ENCODE results near the gene ARMC7.

The ARMC7 gene

DNA sequence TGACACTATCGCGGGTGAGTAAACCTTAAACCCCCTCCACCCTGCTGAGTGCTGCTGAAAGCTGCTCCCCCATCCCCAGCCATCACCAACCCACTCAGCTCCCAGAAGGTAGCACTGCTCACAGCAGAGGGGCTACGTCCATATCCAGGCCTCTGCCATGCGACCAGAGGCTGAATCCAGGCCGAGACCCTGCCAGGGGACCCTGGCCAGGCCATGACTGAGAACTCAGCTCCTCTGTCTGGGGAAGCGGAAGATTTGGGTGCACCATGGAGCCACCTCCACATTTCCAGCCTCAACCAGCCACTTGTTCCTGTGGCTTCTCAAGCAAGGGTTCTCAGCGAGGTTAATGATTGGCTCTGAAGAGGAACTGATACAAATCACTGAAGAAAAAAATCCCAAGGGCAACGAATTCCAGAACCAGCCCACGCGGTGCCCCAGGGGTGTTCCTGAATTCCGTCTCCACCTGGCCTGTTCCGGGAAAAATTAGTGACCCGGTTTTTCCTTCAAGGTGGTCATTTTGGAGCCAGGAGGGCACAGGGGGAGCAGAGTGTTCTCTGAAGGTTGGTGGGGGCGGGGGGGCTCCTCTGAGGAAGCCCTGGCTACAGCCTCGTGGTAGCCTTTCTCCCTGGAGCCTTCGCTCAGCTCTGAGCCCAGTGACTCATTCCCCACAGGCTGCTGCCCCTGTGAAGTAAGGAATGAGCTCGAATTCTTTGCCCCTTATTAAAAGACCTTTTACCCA, 31.3 kb upstream of the ARMC7 start:
- no peak for DNase-seq

DNA sequence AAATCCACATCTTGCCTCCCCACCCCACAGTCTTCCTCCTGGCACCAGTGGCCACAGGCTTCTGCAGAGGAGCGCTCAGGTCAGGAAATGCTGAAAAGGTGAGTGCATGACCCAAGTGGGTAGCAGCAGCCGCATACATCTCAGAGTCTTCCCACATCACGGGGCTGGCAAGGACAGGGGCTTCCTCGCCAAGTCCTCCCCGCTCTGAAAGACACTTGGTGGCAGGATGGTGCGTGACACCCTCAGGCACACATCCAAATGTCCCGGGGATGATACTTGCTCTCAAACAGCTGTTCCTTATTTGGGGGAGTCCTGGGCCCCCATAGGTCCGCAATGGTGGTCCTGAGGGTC, 30.8 kb upstream of the ARMC7 start:
- DNase-seq, result no peak

DNA sequence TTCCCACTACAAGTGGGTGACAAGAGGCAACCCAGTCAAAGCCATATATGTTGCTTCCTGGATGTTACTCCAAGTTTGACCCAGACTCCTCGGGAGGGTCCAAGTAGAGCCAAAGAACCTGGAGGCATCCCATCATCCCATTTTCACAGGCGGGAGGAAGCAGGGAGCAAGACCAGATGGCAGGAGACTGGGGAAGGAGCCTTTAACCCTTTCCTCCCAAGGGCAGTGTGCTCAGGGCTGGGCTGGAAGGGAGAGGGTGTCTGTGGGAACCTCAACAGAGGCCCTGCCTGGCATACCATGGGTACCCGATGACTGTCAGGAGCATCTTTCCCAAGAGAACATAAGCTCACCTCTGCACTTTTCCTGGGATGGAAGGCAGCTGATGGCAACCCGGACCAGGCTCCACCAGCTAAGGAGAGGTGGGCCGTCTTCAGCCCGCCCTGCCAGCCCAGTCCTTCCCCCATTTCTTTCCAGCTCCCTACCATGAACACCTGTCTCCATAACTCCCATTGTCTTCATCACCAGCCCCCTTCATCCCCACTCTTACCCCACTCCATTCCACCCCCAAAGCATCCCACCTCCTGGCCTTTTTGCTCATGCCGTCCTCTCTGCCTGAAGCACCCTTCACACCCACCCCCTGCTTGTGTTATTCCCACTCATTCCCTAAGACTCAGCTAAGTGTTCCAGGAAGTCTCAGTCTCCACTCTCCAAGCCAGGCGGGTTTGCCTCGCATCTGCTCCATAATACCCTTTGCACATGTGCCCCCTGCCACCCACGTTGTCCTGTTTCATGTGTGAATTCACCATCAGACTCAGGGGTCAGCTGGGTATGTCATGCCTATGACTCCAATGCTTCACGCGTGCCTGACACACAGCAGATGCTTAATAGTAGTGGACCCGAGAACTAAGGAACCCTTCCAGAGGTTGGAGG, 27.9 kb upstream of the ARMC7 start:
- DNase-seq, result no peak

DNA sequence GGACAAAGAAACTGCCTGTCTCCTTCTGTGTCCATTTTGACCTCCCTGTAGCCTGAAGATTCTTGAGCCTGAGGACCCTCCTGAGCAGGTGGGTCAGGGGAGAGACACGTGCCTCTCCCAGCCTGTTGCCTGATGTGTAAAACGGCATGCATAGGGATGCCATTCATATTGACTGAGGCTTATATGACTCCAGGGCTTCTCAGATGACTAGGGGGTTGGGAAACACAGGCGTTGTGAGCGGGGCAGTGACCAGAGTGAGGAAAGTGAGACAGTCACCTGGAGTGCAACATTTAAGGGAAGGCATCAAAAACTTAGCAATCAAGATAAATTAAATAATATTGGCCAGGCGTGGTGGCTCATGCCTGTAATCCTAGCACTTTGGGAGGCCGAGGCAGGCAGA, 27.1 kb upstream of the ARMC7 start:
- no peak for DNase-seq

DNA sequence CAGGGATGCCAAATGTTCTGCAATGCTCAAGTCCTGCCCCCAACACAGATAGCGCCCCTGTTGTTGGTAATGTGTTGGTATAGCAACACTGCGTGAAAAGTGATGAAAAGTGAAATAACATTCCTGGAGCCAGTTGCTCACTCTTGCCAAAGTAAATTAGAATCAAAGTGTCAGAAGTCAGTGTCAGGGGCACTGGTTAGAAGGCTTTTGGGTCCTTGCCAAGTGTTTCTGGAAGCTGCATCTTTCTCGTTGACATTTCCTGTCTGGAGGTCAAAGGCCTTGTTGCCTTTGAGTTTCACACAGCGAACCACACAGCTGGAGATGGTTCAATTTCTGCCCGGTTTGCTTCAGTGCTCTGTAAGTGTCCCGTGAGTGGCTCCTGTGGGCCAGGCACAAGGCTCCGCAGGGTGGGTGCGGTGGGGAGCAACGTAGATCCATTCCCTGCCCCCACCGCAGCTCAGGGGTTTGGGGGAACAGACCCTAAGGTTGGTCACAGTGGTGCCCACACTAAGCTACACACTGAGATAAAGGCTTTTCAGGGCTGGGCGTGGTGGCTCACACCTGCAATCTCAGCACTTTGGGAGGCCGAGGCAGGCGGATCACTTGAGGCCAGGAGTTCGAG, 25.6 kb upstream of the ARMC7 start:
- no peak for DNase-seq

DNA sequence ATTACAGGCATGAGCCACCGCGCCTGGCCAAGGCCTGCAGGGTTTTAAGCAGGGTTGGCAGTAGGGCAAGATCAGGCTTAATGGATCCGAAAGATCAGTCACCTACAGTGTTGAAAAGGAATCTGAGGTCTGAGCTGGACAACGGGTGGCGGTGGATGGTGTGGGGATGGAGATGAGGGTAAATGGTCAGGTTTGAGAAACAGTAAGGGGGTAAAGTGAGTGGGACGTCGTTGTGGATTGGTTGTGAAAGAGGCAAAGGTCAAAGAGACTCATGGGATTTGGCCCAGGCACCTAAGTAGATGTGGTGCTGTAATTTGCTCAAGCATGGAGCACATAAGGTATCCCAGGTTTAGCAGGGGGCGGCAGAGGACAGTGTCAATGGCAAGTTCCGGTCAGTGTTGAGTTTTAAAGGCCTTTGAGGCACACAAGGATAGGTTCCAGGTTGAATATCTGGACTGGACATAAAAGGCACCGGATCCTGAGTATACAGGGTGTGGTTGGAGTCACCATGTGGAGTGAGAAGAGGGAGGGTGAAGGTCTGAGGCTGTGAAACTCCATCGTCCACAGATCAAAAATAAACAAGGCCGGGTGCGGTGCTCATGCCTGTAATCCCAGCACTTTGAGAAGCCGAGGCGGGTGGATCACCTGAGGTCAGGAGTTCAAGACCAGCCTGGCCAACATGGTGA, 23.1 kb upstream of the ARMC7 start:
- no peak for DNase-seq

DNA sequence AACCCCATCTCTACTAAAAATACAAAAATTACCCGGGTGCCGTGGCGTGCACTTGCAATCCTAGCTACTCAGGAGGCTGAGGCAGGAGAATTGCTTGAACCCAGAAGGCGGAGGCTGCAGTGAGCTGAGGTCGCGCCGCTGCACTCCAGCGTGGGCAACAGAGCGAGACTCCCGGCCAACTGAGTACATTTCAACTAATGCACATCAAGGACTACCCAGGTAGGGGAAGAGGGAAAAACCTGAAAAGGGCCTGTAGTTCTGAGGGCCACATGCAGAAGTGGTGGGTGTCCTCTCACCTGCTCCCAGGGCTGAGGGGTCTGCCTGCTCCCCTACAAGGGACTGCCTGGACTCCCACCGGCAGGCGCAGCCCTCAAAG, 22.6 kb upstream of the ARMC7 start:
- no peak for DNase-seq

DNA sequence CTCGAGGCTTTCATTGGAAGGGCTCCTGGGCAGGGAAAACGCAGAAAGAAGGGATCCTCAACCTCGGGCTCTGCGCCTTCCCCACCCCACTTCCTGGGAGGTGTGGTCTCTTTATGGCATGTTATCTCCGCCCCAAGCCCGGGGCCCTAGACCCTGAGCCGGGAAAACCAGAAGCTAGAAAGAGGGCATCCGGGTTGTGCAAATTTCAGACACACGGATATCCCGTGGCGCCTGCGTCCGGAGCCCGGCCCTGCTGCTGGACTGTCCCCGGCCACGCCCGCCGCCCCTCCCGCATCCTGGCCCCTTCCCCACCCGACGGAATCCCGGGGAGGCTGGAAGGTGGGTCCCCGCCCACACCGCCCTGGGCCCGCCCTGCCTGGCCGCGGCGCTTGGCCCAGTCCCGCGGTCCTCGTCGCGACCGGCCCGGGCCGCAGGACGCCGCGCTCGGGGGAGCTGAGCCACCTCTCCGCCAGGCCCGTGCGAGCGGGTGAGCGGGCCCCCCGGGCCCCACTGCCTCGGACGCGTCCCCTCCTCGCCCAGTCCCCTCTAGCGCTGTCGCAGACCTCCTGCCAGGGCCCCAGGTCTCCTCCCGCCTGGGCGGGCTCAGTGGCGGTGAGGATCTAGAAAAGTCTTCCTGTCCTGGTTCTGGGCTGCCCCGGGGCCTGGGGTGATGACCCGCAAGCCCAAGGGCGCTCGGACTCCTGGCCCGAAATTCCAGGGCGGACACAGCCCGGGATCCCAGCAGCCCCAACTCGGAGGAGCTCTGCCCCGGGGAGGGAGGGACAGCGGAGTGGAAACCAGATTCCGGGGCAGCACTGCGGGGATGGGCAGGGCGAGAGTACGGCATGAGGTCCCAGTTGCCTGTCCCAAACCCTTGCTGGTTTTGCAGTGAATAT, 22.0 kb upstream of the ARMC7 start, which contains the start of gene SLC16A5:
SLC16A5 (plus strand) TSS at position 397 of the 896 bp plus-strand sequence. CDS start 5,683 bp downstream, outside the sequence.
- no peak for DNase-seq

DNA sequence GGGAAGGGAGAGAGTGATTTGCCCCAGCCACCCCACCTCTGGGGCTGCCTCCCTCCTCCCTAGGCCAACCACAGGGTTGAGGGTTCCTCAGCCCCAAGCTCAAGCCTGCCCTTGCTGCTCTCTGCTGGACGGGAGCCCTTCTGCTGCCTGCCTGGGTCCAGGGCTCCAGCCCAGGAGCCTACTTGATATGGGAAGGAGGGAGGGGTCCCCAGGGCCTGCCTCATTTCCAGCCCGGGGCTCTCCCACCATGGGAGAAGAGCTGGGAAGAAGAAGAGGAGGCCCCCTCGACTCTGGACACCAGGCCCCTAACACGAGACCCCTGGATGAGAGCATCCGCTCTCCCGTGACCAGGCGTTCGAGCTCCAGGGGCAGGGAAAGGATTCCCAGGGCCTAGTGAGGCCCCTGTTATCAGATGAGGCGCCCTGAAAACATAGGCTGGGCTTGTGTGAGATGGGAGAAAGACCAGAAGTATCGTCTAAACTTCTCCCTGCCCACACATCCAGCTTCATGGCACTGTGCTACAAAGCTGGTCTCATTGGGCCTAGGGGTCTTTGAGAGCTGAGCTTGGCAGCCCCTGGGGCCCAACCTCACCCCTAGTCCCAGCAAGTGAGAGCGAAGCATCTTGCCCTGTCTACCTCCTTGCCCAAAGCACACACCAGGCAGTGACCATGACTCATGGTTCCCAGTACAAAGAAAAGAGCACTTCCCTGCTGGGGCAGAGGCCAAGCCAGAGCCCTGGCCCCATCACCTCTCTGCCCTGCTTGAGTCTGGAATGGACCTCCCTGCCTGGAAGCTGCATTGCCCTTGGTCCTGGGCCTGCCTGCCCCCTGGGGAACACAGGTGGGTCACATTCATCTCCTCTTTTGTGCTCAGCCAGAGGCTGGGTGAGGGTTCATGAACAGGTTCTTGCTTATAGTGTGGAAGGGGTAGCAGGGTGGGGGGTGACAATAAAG, 21.0 kb upstream of the ARMC7 start:
- no peak for DNase-seq

DNA sequence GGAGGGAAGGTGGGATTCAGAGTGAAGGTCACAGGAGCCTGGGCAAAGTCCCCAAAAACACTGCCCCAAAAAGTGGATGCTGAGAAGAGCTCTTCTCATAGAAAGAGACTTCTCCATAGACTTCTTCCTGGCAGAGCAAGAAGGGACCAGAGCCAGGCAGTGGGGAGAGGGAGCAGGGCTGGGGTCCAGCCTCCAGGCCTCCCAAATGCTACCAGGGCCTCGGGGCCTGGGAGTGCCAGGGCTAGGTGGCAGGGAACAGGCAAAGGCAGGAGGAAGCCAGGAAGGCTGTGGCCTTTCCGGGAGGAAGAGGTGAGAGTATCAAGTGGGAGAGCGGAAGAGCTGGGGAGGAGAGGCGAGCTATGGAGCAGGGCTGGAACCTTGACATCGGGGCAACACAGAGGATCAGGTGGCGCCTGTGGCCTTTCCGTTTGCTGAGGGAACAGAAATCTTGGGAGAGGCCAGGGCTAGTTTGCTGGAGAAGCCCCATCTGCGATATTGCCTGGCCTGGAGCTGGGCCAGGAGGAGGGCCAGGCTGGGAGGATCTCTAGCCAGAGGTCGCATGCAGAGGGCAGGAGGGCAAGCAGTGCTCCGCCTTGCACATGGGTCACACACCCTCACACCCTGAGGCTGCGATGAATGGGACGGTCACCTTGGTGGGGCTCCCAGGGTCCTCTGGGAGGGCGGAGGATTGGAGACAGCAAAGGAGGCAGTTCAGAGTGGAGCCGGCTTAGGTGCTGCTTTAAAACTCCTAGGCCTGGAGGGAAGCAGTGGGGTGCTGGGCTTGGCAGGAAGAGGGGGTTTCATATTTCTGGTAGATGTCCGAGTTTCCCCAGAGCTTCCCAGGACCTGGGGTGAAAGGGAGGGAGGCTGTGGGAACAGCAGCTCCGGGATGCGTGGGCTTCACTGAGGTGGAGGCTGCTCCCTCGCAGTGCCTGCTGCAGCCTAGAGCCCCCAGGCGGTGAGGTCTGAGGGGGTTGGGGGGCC, 18.6 kb upstream of the ARMC7 start:
- DNase-seq, result no peak

DNA sequence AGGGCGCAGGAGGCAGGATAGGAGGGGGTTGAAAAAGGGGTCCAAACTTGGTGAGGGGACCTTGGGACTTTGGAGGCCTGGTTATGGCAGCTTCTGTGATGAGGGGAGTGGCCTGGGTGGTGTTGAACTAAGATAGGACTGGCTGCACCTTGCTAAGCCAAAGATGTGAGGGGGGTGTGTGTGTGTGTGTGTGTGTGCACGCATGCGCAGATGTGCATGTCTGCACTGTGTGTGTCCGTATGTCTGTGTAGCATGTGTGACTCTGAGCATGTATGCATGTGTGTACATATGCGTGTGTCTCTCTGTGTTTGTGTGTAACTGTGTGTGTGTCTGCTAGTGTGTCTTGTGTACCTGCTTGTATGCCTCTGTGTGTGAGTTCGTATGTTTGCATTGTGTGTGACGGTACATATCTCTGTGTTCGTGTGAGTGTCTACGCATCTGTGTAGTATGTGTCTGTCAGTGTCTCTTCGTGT, 17.9 kb upstream of the ARMC7 start:
- no peak for DNase-seq

DNA sequence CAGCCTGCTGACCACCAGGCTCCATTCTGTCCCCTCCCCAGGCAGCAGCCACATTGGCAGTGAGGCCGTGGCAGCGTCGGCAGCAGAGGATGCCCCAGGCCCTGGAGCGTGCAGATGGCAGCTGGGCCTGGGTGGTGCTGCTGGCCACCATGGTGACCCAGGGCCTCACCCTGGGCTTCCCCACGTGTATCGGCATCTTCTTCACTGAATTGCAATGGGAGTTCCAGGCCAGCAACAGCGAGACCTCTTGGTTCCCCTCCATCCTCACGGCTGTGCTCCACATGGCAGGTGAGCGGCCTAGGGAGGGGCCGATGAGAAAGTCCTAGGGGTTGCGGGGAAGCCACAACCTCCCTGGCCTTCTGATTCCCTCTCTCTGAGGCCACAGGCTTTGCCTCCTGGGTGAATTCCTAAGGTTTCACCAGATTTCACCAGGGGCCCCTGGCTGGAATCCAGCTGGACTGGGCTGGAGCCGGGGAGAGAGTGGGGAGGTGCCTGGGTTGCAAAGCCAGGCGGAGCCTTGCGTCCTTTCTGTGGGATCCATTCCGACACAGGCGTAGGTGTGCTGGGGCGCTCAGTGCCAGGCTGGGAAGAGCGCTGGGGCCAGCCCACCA, 16.1 kb upstream of the ARMC7 start:
- DNase-seq, result no peak

DNA sequence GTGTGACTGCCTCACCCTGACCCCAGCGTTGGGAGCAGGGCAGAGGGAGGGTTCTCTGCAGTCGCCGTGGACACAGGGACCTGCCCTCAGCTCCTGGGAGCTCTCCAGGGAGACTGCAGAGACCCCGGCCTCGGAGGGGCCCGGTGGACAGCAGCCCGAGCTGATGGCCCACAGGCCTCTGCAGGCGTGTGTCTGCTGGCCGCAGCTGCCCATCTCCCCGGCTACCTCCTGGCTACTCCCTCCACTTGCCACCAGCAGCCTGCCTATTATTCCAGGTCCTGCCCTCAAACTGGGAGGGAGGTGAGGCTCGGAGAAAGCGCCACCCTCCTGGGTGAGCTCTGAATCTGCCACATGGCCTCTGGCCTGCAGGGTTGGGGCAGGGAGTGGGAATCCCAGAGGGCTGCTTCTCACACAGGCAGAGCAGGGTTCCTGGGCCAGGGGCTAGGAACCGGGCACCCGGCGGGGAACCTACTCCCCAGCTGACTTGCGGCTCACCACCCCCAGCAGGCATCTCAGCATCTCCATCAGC, 14.8 kb upstream of the ARMC7 start:
- DNase-seq, result no peak

DNA sequence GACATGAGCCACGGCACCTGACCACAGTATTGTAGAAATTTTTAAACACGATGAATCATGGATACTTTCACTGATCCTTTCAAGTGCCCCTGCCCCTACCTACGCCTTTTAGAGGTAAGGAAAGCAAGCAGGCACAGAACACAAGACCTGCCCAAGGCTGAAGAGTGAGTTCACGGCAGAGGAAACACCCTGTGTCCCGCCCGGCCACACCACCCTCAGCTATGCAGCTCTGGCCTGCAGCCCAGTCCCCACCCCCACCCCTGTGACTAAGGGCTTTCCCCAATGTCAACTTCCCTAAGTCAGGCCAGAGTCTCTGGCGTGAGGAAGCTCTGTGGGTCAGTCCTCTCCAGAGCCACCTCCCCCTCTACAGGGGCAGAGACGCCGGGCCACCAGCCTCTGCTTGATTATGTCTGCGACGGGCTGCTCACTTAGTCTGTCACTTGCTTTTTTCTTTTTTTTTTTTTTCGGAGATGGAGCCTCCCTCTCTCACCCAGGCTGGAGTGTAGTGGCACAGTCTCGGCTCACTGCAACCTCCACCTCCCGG, 13.6 kb upstream of the ARMC7 start:
- peak in 1 of 2 donors; percentile 23 for DNase-seq

DNA sequence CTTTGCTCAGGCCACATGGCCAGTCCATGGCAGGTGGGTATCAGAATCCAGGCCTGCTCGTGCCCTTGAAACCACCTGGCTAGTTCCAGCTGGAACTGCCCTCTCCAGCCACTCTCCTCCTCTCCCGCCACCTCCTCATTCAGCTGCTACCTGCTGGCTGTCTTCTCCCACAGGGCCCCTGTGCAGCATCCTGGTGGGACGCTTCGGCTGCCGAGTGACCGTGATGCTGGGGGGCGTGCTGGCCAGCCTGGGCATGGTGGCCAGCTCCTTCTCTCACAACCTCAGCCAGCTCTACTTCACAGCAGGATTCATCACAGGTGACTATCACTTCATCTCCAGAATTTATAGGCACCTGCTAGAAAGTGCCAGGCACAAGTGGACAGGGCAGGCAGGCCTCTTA, 11.9 kb upstream of the ARMC7 start:
- DNase-seq, result no peak

DNA sequence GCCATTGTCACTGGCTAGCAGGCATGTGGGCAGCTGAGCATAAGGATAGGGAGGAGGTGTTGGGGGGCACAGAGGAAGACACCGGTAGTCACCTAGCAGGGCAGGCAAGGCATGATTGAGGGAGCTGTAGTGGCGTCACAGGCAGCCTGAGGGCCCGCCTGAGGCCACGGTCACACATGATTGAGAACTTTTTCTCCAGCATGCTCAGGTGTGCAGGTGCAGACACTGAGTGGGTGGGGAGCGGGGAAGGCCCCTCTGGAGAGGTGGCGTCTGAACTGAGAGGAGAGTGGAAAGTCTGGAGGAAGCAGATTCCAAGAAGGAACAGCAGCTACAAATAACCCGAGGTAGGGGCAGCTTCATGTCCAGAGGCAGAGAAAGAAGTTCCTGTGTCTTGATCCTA, 10.9 kb upstream of the ARMC7 start:
- DNase-seq, result no peak

DNA sequence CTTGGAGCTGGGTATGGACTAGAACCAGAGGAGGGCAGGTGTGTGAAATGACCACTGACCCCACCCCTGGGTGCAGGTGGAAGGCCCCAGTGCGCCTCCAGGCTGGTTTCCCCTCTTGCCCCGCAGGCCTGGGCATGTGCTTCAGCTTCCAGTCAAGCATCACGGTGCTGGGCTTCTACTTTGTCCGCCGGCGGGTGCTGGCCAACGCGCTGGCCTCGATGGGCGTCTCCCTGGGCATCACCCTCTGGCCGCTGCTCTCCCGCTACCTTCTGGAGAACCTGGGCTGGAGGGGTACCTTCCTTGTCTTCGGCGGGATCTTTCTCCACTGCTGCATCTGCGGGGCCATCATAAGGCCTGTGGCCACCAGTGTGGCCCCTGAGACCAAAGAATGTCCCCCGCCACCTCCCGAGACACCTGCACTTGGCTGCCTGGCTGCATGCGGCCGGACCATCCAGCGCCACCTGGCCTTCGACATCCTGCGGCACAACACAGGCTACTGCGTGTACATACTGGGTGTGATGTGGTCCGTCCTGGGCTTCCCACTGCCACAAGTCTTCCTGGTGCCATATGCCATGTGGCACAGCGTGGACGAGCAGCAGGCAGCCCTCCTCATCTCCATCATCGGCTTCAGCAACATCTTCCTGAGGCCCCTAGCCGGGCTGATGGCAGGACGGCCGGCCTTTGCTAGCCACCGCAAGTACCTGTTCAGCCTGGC, 9.7 kb upstream of the ARMC7 start:
- DNase-seq, result no peak

DNA sequence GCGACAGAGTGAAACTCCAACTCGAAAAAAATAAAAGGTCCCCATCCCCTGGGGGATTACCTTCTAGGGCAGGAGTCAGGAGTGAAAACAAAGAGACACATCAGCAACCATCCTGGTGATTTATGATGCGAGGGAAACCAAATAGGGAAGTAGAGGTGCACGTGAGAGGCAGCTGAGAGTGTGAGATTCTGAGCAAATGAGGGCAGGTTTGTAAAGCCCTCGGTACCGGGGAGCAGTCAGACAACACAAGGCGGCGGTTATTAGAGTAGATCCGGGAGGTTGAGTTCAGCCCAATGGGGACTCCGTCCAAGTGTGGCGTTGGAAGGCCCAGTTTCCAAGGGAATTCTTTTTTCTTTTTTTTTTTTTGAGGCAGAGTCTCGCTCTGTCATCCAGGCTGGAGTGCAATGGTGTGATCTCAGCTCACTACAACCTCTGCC, 7.4 kb upstream of the ARMC7 start:
- no peak for DNase-seq

Measured in hippocampal formation (tissue), 2 donors.